AG04450 (cell line): ENCODE measurements around the gene HYPK. TPM values are rescaled to one million over a fixed set of nuclear protein-coding genes. Genes with fewer than 3 reads are reported as not detected.
"Not testable (repeated sequence)": the region's sequence is repeated elsewhere in the genome, so short reads cannot be mapped to it uniquely, and the experiment has no call there.

Source experiments
- CTCF ChIA-PET: fragments of 300-600, 350-600 bp; formaldehyde crosslinking; extraction: SDS; loops from one replicate; lab custom pipeline; 2022; ENCODE audit warnings: antibody characterized with exemption, inconsistent platforms; lab: Charles Lee
- POLR2A ChIA-PET: fragments of 350-600 bp; formaldehyde crosslinking; extraction: SDS; loops from one replicate; lab custom pipeline; 2021; ENCODE audit warnings: antibody characterized with exemption, inconsistent platforms; lab: Yijun Ruan, JAX
- DNase-seq: peaks from one replicate; pipeline ENCODE4 v3.0.0-alpha.2; 2011; ENCODE audit warnings: low read depth, low spot score
- H3K27ac ChIP-seq: one replicate; pipeline ENCODE4 v1.5.1; 2012; ENCODE audit warnings: low read depth, low read length, control low read depth
- H3K27me3 ChIP-seq: one replicate; pipeline ENCODE4 v1.6.0; 2012; ENCODE audit warnings: low read length; ENCODE audit not compliant: control insufficient read depth, insufficient read depth
- H3K4me3 ChIP-seq: 2 replicates; pipeline ENCODE4 v1.5.1; 2011; ENCODE audit warnings: mild to moderate bottlenecking, low read depth, low read length, control low read depth
- H3K9me3 ChIP-seq: 2 replicates; pipeline ENCODE4 v1.5.1; 2012; ENCODE audit warnings: low read length; ENCODE audit not compliant: control insufficient read depth, insufficient read depth
- CTCF ChIP-seq: IDR thresholded peaks from 2 replicates; pipeline ENCODE4 v1.5.1; 2011; ENCODE audit warnings: low read depth, low read length, control low read depth, inconsistent platforms
- polyA plus RNA-seq: library from polyadenylated mRNA; depleted of rRNA; stranded (reverse); fragments of >200 nt; gene quantifications from 2 replicates; pipeline ENCODE4 v1.2.3, GENCODE V29; 2011

The HYPK gene
- polyA plus RNA-seq, 1 experiment, result 10.7 TPM

GRCh38 chr15:43799209-43799944 lies 1.0 kb upstream of the HYPK start:
- ChIA-PET POLR2A (interaction anchor here (2.0 kb wide), 1 partner anchor 22 kb away, joined by 18 read pairs; no protein-coding TSS in a partner anchor), CTCF (no interaction called here)
- no peak for TF ChIP-seq CTCF

GRCh38 chr15:43799945-43800285 lies 484 bp upstream of the HYPK start, which contains the start of gene SERINC4:
SERINC4 (minus strand) TSS chr15:43800220; CDS start chr15:43799986, 234 bp downstream.
- DNase-seq, result no peak
- Histone ChIP-seq H3K4me3 (peak within 1 kb of the TSS; percentile 97), H3K27ac (peak within 1 kb of the TSS; percentile 57), H3K9me3 (peaks cover 3% of the 10 kb centered on the region; the same call in 1 of the 2 replicates), H3K27me3 (no peaks in the 10 kb centered on the region)
- ChIA-PET CTCF (no interaction called here), POLR2A (interaction anchor here (0.7 to 2.0 kb wide), 6 partner anchors 10 to 737 kb away, joined by 3 to 18 read pairs (median 7); partner anchors contain the start of genes EIF3J, ELL3 and MFAP1)
- TF ChIP-seq CTCF, result no peak

More at GRCh38 chr15:43799209-43799944, 1.0 kb upstream of the HYPK start:
- H3K4me3 ChIP-seq, result no peak overlapping the region
- H3K27ac ChIP-seq, result peak overlapping the region; percentile 57
- H3K27me3 ChIP-seq, result no peaks in the 10 kb centered on the region
- peaks cover 3% of the 10 kb centered on the region; the same call in 1 of the 2 replicates for H3K9me3 ChIP-seq
- no peak for DNase-seq

- DNase-seq, H3K9me3 ChIP-seq, H3K4me3 ChIP-seq, CTCF ChIA-PET, H3K27me3 ChIP-seq, H3K27ac ChIP-seq, POLR2A ChIA-PET: not testable (repeated sequence)
Observed at GRCh38 chr15:43802676-43803075, 2.3 kb downstream of the HYPK start.

- H3K9me3 ChIP-seq, result no peaks in the 10 kb centered on the region
- ChIA-PET CTCF (no interaction called here), POLR2A (no interaction called here)
Observed at GRCh38 chr15:43808435-43808950, 8.1 kb downstream of the HYPK start.

More at GRCh38 chr15:43808435-43808950, 8.1 kb downstream of the HYPK start:
- H3K4me3 ChIP-seq, result no peak overlapping the region
- no peak for TF ChIP-seq CTCF
- H3K27me3 ChIP-seq, result no peaks in the 10 kb centered on the region
- DNase-seq, result no peak
- no peak overlapping the region for H3K27ac ChIP-seq
